Stimulated activated CD8-positive, alpha-beta memory T cell treated with anti-CD3 and anti-CD28 coated beads, Interleukin-4, amount 100 ng/mL, for 1 hour (primary cell): ENCODE measurements around the gene LYRM7.
"Not testable (repeated sequence)": the region's sequence is repeated elsewhere in the genome, so short reads cannot be mapped to it uniquely, and the experiment has no call there.

Experiments
- DNase-seq, 2 donors: peaks; one replicate each; pipeline ENCODE4 v3.0.0-alpha.2; 2020; ENCODE audit warnings: low read depth in 2 of 2, low spot score in 1 of 2

The LYRM7 gene

DNA sequence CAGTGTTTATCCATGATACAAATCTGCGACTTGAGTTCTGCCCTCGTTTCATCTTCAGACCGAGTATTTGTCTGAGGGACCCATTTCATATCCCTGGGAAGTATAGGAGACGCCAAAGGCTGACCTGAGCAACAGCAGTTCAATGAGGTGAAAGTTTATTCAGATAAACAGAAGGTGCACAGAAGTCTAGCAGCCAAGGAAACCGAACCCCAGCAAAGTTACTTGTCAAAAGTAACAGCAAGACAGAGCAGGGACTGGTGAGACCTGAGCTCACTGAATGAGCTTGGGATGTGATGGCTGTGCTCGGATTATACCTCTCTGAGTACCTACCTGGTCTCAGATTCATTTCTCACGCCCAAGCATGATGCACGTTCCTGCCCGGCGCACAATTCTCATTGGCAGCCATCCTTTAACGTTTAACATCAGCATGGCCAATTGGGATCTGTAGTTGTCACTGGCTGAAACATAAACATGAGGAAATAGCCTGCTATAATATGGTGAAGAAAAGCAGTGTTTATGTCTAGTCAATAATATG lies 599 bp downstream of the LYRM7 start:
- DNase-seq: no peak

DNA sequence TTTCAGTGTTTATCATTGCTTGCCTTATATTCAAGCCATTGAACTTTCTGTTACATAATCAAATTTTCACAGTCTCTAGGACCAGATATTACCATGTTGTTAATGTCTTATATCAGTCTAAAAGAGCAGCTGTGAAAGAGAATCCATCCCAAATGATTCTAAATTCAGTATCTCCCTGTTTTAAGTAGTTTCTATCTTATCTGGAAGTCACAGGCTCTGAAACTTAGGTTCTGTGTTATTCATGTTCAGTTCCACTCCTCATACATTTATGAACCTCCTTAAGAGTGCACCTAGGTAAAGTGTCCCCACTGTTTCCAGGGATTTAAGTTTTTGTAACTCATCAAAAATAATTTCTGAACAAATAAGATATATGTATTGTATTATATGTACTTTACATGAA lies 9.7 kb downstream of the LYRM7 start:
- DNase-seq: no peak

DNA sequence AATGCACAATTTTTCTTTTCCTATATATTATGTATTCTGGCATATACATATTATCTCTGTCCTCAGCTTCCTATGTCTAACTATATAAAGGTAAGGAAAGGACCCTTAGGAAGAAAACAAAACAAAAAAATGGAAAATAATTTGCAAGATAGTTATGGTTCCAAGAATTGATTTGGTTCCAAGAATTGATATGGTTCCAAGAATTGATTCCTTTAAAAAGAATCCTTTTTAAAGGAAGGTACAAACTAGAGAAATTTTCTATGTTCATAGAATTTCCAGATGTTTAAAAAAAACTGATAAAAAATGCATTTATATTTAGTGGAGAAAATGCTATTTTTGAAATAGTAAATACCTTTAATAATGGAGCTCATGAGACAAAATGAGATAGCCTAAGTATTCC lies 12.1 kb downstream of the LYRM7 start:
- DNase-seq: no peak

DNA sequence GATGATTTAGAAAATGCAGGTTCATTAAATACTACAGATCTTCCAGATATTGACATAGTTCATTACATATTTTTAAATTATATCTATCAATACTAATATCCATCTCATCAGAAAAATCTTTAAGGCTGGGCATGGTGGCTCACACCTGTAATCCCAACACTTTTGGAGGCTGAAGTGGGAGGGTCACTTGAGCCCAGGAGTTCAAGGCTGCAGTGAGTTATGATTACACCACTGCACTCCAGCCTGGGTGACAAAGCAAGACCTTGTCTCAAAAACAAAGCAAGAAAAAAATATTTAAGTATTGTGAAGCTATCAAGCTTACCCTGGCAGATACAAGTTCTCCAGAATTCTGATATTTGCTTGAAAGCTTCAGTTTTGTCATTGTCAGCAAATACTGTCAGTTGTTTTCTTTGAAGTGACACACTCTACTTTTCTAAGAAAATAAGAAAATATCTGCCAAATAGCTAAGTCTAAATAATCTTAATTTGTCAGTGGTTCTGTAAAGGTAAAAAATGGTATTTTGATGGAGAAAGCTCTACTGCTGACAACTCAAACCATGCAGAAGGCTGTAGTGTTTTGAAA lies 14.9 kb downstream of the LYRM7 start:
- DNase-seq: no peak

DNA sequence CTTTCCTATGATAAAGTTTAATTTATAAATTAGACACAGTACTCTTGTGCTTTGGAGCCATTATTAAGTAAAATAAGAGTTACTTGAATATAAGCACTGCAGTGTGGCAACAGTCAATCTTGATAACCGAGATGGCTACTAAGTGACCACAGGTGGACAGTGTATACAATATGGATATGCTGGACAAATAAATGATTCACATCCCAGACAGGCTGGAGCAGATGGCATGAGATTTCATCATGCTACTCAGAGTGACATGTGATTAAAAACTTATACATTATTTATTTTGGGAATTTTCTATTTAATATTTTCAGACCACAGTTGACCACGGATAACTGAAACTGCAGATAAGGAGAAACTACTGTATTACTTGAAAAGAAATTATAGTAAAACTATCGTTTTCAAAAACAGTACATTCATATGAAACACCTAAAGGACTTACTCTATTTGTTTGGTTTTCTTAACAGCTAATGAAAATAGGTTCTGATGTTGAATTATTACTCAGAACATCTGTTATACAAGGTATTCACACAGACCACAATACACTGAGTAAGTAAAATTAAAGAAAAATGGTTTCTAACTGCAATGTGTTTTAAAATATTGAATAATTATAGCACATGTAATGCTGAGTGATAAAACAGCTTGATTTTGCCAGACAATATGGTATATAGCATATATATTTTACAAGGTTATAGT lies 16.0 kb downstream of the LYRM7 start:
- no peak for DNase-seq

DNA sequence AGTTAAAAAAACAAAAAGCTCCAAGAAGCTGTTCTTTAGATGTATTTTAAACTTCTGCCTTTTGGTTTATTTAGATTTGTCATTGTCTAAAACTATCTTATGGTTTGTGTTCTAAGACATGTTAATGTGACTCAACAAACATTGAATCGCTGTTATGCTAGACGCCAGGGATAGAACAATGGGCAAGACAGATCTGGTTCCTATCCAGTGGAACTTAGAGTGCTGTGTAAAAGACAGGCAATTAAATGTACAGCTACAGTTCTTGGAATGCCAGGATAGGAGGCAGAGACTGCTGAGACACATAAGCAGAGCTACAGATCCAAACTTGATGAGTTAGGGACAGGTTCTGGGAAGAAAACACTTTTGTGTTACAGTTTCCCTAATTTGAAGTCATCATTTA lies 22.4 kb downstream of the LYRM7 start:
- no peak for DNase-seq

DNA sequence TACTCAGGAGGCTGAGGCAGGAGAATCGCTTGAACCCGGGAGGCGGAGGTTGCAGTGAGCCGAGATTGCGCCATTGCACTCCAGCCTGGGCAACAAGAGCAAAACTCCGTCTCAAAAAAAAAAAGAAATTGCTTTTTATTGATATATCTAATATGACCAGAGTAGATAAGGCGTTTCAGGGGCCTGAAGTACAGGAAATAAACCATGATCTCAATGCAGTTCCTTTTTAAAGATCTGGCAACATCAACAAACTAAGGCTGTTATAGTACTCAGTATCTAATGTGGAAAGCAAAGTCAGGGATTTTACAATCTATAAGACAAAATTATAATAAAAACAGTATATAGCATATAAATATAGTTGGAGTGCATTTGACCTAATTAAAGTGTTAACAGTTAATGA lies 23.2 kb downstream of the LYRM7 start:
- DNase-seq: not testable (repeated sequence)

DNA sequence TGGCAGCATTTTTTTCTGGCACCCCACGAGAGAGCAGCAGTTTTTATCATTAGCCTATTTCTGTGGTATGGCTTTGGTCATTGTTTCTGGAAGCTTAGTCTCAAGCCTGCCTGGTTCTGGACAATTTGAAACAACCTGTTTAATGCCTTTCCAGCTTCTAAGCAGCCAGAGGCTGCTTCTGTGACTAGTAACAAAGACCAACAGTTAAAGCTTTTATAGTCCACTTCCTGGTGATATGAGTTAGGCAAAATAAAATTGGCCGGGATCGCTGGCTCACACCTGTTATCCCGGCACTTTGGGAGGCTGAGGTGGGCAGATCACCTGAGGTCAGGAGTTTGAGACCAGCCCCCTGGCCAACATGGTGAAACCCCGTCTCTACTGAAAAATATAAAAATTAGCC lies 24.0 kb downstream of the LYRM7 start:
- no peak for DNase-seq

DNA sequence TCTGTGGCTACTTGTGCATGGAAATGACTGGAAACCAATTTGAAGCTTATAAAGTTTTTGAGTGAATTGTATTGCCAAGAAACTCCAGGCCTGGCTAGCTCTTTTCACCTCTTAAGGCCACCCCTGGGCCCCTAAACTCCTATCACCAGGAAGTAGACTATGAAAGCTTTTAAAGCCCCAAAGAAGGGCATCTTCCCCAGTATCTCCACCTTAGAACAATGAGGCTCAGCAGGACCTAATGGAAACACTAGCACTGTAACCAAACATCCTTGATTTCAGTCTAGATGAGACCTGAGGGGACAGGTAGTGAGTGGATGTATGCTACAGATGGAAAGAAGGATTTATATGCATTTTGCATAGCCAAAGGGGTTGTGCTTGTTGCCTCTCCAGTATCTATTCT lies 25.0 kb downstream of the LYRM7 start:
- DNase-seq: no peak

DNA sequence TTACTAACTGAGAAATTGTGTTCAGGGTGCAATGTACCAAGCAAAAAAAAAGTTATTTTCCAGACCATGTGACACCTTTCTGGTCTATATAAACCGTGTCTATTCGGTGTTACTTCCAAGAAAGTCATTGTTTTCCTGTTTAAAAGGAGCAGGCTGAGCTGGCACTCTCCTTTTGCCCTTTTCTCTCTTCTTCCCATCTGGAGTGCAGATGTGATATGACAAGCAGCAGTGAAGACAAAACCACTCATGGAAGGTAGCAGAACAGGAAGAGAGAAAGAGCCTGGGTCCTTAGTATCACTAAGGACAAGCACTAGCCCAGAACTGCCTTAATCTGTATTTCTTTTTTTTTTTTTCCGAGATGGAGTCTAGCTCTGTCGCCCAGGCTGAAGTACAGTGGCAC lies 25.6 kb downstream of the LYRM7 start:
- no peak for DNase-seq

DNA sequence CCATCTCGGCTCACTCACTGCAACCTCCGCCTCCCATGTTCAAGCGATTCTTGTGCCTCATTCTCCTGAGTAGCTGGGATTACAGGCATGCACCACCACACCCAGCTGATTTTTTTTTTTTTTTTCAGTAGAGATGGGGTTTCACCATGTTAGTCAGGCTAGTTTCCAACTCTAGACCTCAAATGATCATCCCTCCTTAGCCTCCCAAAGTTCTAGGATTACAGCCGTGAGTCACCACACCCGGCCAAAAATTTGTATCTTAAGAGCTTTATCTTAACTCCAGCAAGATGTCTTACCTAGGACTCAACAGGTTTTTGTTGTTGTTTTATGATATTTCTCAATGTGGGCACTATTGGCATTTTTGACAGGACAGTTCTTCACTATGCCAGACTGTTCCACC lies 27.9 kb downstream of the LYRM7 start:
- DNase-seq: no peak

DNA sequence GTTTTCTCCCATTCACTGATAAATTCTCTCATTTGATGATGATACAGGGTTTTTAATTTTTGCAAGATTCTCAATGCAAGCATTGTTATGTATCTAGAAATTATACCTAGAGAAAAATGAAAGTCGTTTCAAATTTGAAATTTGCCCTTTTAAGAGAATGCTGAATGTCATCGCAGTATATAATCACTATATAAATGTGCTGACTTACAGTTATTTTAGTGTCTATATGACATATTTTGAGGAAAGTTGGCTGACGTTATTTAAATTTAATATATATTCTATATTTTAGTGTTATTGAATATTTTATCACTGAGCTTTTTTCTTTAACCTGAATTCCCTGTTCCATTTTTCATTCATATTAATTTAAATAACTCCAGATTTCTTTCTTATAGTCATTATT lies 29.8 kb downstream of the LYRM7 start:
- no peak for DNase-seq

DNA sequence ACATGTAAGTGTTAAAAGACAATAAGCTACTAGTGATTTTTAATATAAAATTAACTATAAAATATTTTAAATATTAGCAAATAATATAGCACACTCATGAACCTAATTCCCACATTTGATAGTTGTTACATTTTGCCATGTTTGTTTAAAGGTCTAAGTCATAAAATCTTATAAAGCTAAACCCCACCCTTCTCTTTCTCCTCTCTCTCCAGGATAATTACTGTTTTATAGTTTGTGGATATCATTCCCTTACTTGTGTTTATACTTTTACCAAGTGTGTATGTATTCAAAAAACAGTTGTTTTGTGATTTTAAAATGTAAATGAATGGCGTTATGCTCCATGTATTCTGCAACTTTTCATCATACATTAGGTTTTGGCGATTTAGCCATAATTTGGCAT lies 34.2 kb downstream of the LYRM7 start:
- no peak for DNase-seq

DNA sequence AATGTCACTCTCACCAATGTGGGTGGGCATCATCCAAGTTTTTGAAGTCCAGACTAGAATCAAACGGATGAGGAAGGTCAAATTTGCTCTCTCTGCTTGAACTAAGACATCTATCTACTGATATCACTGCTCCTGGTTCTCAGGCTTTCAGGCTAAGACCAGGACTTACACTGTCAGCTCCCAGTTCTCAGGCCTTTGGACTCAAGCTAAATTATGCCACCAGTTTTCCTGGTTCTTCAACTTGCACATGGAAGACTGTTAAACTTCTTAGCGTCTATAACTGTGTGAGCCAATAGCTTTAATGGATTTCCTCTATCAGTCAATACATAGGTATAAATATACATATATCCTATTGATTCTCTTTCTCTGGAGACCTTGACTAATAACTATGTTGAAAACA lies 35.3 kb downstream of the LYRM7 start:
- no peak for DNase-seq

DNA sequence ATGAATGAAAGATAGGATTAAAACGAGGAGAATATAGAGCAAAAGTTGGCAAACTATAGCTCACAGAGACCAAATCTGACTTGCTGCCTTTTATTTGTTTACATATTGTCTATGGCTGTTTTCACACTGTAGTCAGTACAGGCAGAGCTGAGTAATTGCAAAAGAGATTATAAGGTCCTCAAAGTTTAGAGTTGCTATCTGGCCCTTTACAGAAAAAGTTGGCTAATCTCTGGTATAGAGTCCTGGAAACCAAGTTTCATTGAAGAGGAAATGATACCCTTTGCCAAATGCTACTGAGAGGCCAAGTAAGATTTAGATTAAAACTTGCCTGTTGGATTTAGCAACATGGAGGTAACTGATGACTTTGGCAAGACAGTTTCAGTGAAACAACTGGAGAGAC lies 36.0 kb downstream of the LYRM7 start:
- DNase-seq: no peak

DNA sequence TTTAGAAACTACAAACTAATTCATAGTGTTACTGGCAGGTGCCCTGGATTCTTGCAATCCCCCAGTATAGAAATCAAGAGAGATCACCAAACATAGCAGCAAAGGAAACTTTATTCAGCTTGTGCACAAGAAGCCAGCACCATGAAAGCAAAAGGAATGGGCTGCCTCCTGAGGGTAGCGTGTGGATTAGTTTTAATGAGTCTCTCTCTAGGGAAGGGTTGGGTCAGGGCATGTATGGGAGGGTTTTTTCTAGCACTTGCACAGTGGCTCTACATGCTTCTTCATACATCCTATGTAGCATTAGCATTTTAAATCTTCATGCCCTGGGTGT lies 38.4 kb downstream of the LYRM7 start:
- DNase-seq: no peak

DNA sequence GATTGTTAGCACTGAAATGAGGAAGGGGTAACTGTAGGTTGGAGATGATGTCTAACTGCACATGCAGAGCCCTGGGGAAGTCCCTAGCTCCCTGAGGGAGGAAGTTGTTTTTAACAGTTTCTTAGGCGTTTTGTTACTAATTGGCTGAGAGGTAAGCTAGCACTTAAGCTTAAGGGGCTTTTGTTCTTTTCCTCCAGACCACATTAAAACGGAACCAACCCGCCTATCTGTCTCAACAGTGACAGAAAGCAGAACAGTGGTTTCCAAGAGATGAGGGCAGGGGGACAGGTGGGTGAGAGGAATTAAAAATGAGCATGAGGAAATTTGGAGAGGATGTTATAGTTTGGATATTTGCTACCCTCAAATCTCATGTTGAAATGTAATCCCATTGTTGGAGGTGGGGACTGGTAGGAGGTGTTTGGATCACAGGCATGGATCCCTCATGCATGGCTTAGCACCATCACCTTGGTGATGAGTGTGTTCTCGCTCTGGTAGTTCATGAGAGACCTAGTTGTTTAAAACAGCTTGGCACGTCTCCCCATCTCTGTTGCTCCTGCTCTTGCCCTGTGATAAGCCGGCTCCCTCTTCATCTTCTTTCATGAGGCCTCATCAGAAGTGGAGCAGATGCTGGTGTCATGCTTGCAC lies 38.9 kb downstream of the LYRM7 start:
- no peak for DNase-seq

DNA sequence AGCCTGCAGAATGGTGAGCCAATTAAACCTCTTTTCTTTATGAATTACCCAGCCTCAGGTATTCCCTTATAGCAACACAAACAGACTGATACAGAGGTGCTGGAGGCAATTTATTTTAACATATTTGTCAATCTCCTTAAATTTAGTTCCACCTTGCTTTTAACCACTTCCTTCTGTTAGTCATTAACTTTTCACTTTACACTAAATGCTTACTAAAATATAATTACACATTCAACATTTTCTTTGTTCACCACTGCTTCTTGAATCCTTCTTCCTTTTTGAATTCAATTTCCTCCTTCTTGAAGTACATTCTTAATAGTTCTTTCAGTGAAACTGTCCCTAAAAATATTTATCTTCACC lies 39.4 kb downstream of the LYRM7 start:
- no peak for DNase-seq

DNA sequence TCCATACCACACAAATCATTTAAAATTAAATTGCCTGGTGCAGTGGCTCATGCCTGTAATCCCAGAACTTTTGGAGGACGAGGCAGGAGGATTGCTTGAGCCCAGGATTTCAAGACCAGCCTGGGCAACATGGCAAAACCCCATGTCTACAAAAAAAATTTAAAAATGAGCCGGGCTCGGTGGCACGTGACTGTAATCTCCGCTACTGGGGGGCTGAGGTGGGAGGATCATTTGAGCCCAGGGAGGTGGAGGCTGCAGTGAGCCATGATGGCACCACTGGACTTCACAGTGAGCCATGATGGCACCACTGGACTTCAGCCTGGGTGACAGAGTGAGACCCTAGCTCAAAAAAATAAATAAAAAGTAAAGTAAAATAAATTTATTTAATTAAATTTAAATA lies 40.9 kb downstream of the LYRM7 start:
- no peak for DNase-seq

DNA sequence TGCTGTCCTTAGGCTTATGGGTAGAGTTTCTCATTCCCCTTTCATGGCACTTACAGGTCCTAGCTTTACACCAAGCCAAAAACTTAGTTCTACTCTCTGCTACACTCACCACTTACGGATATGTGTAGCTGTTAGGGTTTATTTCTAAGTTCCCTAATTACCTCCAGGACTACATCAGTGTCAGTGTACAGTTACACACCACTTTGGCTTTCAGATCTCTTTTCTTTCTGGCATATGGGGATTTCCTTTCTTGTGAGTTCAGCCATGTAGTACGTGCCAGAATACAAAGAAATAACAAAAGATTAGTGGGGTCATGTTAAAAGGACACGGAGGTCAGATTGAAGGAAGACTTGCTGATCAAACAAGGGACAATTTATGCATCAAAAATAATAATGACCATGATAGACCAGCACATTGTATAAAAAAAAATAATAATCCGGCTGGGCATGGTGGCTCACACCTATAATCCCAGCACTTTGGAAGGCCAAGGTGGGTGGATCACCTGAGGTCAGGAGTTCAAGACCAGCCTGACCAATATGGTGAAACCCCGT lies 41.8 kb downstream of the LYRM7 start:
- no peak for DNase-seq

DNA sequence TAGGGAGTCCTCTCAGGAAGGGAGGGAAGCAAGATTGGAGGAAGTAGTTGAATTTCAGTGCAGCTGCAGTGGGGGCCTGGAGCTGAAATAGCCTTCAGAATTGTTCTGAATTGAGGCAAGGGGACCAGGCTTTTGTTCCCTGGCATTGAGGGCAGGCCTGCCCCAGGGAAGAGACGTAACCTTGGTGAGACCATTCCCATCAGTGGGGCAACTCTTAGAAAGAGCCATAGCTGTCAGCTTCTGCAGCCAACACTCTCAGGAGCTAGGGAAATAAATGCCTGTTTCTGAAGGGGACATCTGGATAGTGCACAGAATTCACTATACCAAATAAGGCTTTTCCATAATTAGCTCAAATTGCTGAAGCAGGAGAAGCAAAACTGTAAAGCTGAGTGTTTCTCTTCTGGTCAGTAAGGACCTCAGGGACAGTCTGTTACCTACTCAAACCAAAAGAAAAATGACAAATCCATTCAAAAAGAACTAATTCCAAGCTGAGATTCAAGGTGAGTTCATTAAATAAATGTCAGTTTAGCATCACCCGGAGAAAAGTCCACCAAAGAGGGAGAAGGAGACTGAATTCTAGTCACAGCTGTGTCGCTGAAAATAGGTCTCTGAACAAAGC lies 44.0 kb downstream of the LYRM7 start:
- no peak for DNase-seq

DNA sequence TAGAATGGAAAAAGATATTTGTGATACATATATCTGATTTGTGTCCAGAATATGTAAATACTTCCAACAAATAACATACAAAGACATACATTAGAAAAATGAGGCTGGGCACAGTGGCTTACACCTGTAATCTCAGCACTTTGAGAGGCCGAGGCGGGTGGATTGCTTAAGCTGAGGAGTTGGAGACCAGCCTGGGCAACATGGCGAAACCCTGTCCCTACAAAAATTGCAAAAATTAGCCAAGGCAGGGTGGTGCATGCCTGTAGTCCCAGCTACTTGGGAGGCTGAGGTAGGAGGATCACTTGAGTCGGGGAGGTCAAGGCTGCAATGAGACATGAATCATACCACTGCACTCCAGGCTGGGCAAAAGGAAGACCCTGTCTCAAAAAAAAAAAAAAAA lies 47.0 kb downstream of the LYRM7 start:
- DNase-seq: no peak
